Caco-2 (cell line): Measurements from ENCODE around the gene FOXD3. TPM values are rescaled to one million over a fixed set of nuclear protein-coding genes. Genes with fewer than 3 reads are reported as not detected.
"Not testable (repeated sequence)": the region's sequence is repeated elsewhere in the genome, so short reads cannot be mapped to it uniquely, and the experiment has no call there.

Experiments used
- BruUV-seq: library from RNA; stranded (reverse); fragments of 400-500 nt; replicated peaks from 2 replicates; lab custom pipeline; 2021; lab: Mats Ljungman, UMichigan
- CTCF ChIA-PET: fragments of 300-600 bp; sonication (Branson Sonifier 250); formaldehyde crosslinking; loops from one replicate; lab custom pipeline; 2022; ENCODE audit warnings: antibody characterized with exemption; lab: Charles Lee
- POLR2A ChIA-PET: fragments of 300-600 bp; sonication (Branson Sonifier 250); formaldehyde crosslinking; loops from one replicate; lab custom pipeline; 2022; ENCODE audit warnings: antibody characterized with exemption; lab: Charles Lee
- DNase-seq, 2 experiments: peaks; one replicate each; pipeline versions ENCODE4 v3.0.0 to v3.0.0-alpha.2; 2020 to 2022
- H3K27me3 ChIP-seq: replicated peaks from 2 replicates; pipeline ENCODE4 v1.6.0; 2011; ENCODE audit warnings: low read length; ENCODE audit not compliant: control insufficient read depth, insufficient read depth
- H3K36me3 ChIP-seq: 2 replicates; pipeline ENCODE4 v1.5.1; 2011; ENCODE audit warnings: low read length; ENCODE audit not compliant: control insufficient read depth, insufficient read depth
- H3K4me1 ChIP-seq: fragments of 250-450 bp; sonication (Bioruptor Pico); 2 replicates; pipeline ENCODE4 v1.5.1; 2020; ENCODE audit warnings: mild to moderate bottlenecking
- H3K4me3 ChIP-seq: 2 replicates; pipeline ENCODE4 v1.5.1; 2011; ENCODE audit warnings: low read depth, mild to moderate bottlenecking, control low read depth, low read length
- H3K9me3 ChIP-seq: fragments of 250-450 bp; sonication (Bioruptor Pico); 2 replicates; pipeline ENCODE4 v1.5.1; 2020; ENCODE audit warnings: mild to moderate bottlenecking, moderate library complexity
- H3K27ac Mint-ChIP-seq: one replicate; pipeline ENCODE4 v1.8.0; 2022; ENCODE audit warnings: mixed read lengths; ENCODE audit not compliant: unreplicated experiment
- H3K27me3 Mint-ChIP-seq: one replicate; pipeline ENCODE4 v1.8.0; 2022; ENCODE audit warnings: mixed read lengths; ENCODE audit not compliant: insufficient read depth, unreplicated experiment
- H3K36me3 Mint-ChIP-seq: one replicate; pipeline ENCODE4 v1.8.0; 2022; ENCODE audit warnings: mild to moderate bottlenecking, mixed read lengths; ENCODE audit not compliant: insufficient read depth, unreplicated experiment
- H3K4me1 Mint-ChIP-seq: one replicate; pipeline ENCODE4 v1.8.0; 2022; ENCODE audit warnings: low read depth, mixed read lengths; ENCODE audit not compliant: unreplicated experiment
- H3K4me3 Mint-ChIP-seq: one replicate; pipeline ENCODE4 v1.8.0; 2022; ENCODE audit warnings: mild to moderate bottlenecking, moderate library complexity, mixed read lengths; ENCODE audit not compliant: unreplicated experiment
- H3K9me3 Mint-ChIP-seq: one replicate; pipeline ENCODE4 v1.8.0; 2022; ENCODE audit warnings: mixed read lengths; ENCODE audit not compliant: unreplicated experiment
- intact Hi-C: fragments of 100-400 bp; cut with micrococcal nuclease; formaldehyde crosslinking; loops from one replicate; pipeline ENCODE4 v1.10.0; 2022; ENCODE audit not compliant: unreplicated experiment
- total RNA-seq: library from RNA; stranded (reverse); gene quantifications from 2 replicates; pipeline ENCODE4 v1.2.3, GENCODE V29; 2022
- TF ChIP-seq, protein P1 (sequence below), 2 experiments: fragments of 200-600 bp in 1 of 2; IDR thresholded peaks; 1 replicate in 1 of 2; 2 replicates in 1 of 2; pipeline versions ENCODE4 v1.5.1 to v1.8.0; 2011 to 2022; ENCODE audit warnings: antibody characterized with exemption in 1 of 2, control low read depth in 1 of 2, inconsistent platforms in 1 of 2, low read depth in 1 of 2, low read length in 1 of 2, mild to moderate bottlenecking in 1 of 2, moderate library complexity in 1 of 2; ENCODE audit not compliant: insufficient read depth in 1 of 2, severe bottlenecking in 1 of 2, unreplicated experiment in 1 of 2

The FOXD3 gene
- total RNA-seq, 1 experiment from 2014 or later: not detected

DNA sequence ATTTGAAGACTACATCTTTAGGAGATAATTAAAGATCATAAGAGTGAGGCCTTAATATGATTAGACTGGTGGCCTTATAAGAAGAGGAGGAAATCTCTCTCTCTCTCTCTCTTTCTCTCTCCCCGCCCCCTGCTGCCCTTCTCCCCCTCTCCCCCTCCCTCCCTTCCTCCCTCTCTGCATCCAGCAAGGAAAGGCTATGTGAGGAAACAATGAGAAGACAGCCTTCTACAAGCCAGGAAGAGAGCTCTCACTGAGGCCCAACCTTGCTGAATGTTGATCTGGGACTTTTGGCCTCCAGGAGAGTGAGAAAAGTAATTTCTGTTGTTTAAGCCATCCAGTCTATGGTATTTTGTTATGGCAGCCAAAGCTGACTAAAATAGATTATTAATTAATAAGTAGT is 21.6 kb downstream of the FOXD3 start:
- H3K36me3 Mint-ChIP-seq: no peaks in the 10 kb centered on the region
- BruUV-seq: no TSS peak
- ChIA-PET POLR2A (no interaction called here), CTCF (no interaction called here)
- H3K36me3 ChIP-seq: no peaks in the 10 kb centered on the region
- peaks cover 16% of the 10 kb centered on the region for H3K27me3 Mint-ChIP-seq
- H3K4me1 Mint-ChIP-seq: no peaks in the 10 kb centered on the region
- no peak for DNase-seq
- H3K27me3 ChIP-seq: no peaks in the 10 kb centered on the region
- no peak overlapping the region for H3K4me3 ChIP-seq
- H3K27ac Mint-ChIP-seq: no peak overlapping the region
- no peaks in the 10 kb centered on the region for H3K9me3 Mint-ChIP-seq
- intact Hi-C loops: no loop called here
- no peaks in the 10 kb centered on the region for H3K9me3 ChIP-seq
- no peaks in the 10 kb centered on the region for H3K4me1 ChIP-seq
- H3K4me3 Mint-ChIP-seq: no peak overlapping the region
- TF ChIP-seq, protein P1, sequence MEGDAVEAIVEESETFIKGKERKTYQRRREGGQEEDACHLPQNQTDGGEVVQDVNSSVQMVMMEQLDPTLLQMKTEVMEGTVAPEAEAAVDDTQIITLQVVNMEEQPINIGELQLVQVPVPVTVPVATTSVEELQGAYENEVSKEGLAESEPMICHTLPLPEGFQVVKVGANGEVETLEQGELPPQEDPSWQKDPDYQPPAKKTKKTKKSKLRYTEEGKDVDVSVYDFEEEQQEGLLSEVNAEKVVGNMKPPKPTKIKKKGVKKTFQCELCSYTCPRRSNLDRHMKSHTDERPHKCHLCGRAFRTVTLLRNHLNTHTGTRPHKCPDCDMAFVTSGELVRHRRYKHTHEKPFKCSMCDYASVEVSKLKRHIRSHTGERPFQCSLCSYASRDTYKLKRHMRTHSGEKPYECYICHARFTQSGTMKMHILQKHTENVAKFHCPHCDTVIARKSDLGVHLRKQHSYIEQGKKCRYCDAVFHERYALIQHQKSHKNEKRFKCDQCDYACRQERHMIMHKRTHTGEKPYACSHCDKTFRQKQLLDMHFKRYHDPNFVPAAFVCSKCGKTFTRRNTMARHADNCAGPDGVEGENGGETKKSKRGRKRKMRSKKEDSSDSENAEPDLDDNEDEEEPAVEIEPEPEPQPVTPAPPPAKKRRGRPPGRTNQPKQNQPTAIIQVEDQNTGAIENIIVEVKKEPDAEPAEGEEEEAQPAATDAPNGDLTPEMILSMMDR (IDR thresholded peaks at IDR 0.05; ENCODE audit: insufficient read depth in 1 of 2, low read depth in 1 of 2, low read length in 1 of 2, severe bottlenecking in 1 of 2, unreplicated experiment in 1 of 2): no peak

DNA sequence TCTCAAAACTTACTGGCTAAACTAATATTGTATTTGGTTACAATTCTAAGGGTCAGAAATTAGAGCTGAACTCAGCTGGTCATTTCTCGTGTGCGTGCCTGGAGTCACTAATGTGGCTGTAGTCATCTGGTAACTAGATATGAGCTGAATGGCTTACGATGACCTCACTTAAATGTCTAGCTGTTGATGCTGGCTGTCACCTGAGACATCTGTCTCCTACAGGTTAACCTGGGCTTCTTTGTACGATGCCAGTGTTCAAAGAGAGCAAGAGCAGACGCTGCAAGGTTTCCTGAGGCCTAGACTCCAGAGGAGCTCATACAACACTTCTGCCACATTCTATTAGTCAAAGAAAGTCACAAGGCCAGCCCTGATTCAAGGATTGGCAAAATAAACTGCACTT is 28.0 kb downstream of the FOXD3 start:
- intact Hi-C loops: no loop called here
- ChIA-PET POLR2A (no interaction called here), CTCF (no interaction called here)
- no peak overlapping the region for H3K27ac Mint-ChIP-seq
- peaks cover 11% of the 10 kb centered on the region for H3K27me3 Mint-ChIP-seq
- BruUV-seq: no TSS peak
- no peak for DNase-seq
- no peak overlapping the region for H3K4me3 Mint-ChIP-seq
- H3K36me3 ChIP-seq: no peaks in the 10 kb centered on the region
- TF ChIP-seq, protein P1 (IDR thresholded peaks at IDR 0.05; ENCODE audit: insufficient read depth in 1 of 2, low read depth in 1 of 2, low read length in 1 of 2, severe bottlenecking in 1 of 2, unreplicated experiment in 1 of 2): no peak
- H3K9me3 Mint-ChIP-seq: no peaks in the 10 kb centered on the region
- no peaks in the 10 kb centered on the region for H3K27me3 ChIP-seq
- no peaks in the 10 kb centered on the region for H3K4me1 Mint-ChIP-seq
- no peak overlapping the region for H3K4me3 ChIP-seq
- no peaks in the 10 kb centered on the region for H3K9me3 ChIP-seq
- no peaks in the 10 kb centered on the region for H3K4me1 ChIP-seq
- H3K36me3 Mint-ChIP-seq: no peaks in the 10 kb centered on the region

GRCh38 chr1:63352736-63353135 is 30.4 kb downstream of the FOXD3 start:
- intact Hi-C loops: no loop called here
- ChIA-PET CTCF (no interaction called here), POLR2A (no interaction called here)
- H3K4me3 Mint-ChIP-seq: no peak overlapping the region
- H3K27me3 ChIP-seq: no peaks in the 10 kb centered on the region
- no peaks in the 10 kb centered on the region for H3K36me3 Mint-ChIP-seq
- H3K4me1 Mint-ChIP-seq: no peaks in the 10 kb centered on the region
- H3K27me3 Mint-ChIP-seq: peaks cover 11% of the 10 kb centered on the region
- no peak overlapping the region for H3K27ac Mint-ChIP-seq
- no TSS peak for BruUV-seq
- TF ChIP-seq, protein P1 (IDR thresholded peaks at IDR 0.05; ENCODE audit: insufficient read depth in 1 of 2, low read depth in 1 of 2, low read length in 1 of 2, severe bottlenecking in 1 of 2, unreplicated experiment in 1 of 2): no peak
- no peaks in the 10 kb centered on the region for H3K9me3 ChIP-seq
- H3K9me3 Mint-ChIP-seq: no peaks in the 10 kb centered on the region
- H3K4me3 ChIP-seq: no peak overlapping the region
- DNase-seq: no peak
- H3K36me3 ChIP-seq: no peaks in the 10 kb centered on the region
- H3K4me1 ChIP-seq: no peaks in the 10 kb centered on the region

DNA sequence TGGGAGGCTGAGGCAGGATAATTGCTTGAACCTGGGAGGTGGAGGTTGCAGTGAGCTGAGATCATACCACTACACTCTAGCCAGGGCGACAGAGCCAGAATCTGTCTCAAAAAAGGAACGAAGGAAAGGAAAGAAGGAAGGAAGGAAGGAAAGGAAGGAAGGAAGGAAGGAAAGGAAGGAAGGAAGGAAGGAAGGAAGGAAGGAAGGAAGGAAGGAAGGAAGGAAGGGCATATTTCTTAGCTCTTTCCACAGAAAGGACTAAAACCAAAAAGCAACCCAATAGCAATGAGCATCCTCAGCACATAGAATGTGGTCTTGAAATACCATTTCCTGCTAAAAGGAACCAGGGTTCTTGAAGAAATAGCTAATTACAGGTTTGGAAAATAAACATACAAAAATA is 33.9 kb downstream of the FOXD3 start:
- H3K36me3 Mint-ChIP-seq, H3K4me3 ChIP-seq, H3K9me3 ChIP-seq, H3K4me1 ChIP-seq, BruUV-seq, H3K4me1 Mint-ChIP-seq, intact Hi-C loops, H3K27me3 ChIP-seq, CTCF ChIA-PET, H3K36me3 ChIP-seq, H3K27me3 Mint-ChIP-seq, H3K27ac Mint-ChIP-seq, H3K4me3 Mint-ChIP-seq, H3K9me3 Mint-ChIP-seq, DNase-seq: not testable (repeated sequence)
- POLR2A ChIA-PET: interaction anchor here (0.6 kb wide), 1 partner anchor 196 kb away, joined by 5 read pairs; no protein-coding TSS in a partner anchor
